T-helper 17 cell (primary cell): ENCODE measurements around the gene CREB3L4. TPM values are rescaled to one million over a fixed set of nuclear protein-coding genes. Genes with fewer than 3 reads are reported as not detected.

Experiments
- ATAC-seq: fragments of 150-1000 bp; cut with Tn5 transposase; 2 replicates; pipeline ENCODE4 v1.10.0; 2021; ENCODE audit warnings: mild to moderate bottlenecking, moderate library complexity
- DNase-seq, 3 donors: peaks; one replicate each; pipeline versions ENCODE4 v3.0.0 to v3.0.0-alpha.2; 2020 to 2021
- H3K9me3 ChIP-seq: one replicate; pipeline ENCODE4 v1.7.0; 2013; ENCODE audit warnings: low read length, mild to moderate bottlenecking; ENCODE audit not compliant: control insufficient read depth, poor library complexity, severe bottlenecking
- H3K27ac Mint-ChIP-seq: one replicate; pipeline ENCODE4 v1.8.0; 2022; ENCODE audit warnings: mild to moderate bottlenecking, moderate library complexity, mixed read lengths
- H3K27me3 Mint-ChIP-seq: one replicate; pipeline ENCODE4 v1.8.0; 2022; ENCODE audit warnings: mixed read lengths
- H3K36me3 Mint-ChIP-seq: one replicate; pipeline ENCODE4 v1.8.0; 2022; ENCODE audit warnings: low read depth, mixed read lengths
- H3K4me1 Mint-ChIP-seq: one replicate; pipeline ENCODE4 v1.8.0; 2022; ENCODE audit warnings: mild to moderate bottlenecking, mixed read lengths
- H3K4me3 Mint-ChIP-seq: one replicate; pipeline ENCODE4 v1.8.0; 2022; ENCODE audit warnings: mild to moderate bottlenecking, moderate library complexity, mixed read lengths
- total RNA-seq, 4 donors: library from RNA in 2 of 4; stranded (reverse) in 2 of 4; gene quantifications; one replicate each; pipeline ENCODE4 v1.2.3 and lab custom pipeline; 2022 to 2026

CREB3L4 gene
- total RNA-seq, 2 donors from 2014 or later: 4.5 to 6.0 TPM

GRCh38 chr1:153929981-153930948 is 37.4 kb upstream of the CREB3L4 start:
- H3K4me1 Mint-ChIP-seq: peaks cover 19% of the 10 kb centered on the region
- DNase-seq (no peak), ATAC-seq (no peak)
- H3K36me3 Mint-ChIP-seq: peaks cover 4% of the 10 kb centered on the region
- no peaks in the 10 kb centered on the region for H3K9me3 ChIP-seq
- H3K4me3 Mint-ChIP-seq: no peak overlapping the region
- H3K27me3 Mint-ChIP-seq: no peaks in the 10 kb centered on the region
- H3K27ac Mint-ChIP-seq: no peak overlapping the region

- Mint-ChIP-seq H3K4me3 (no peak overlapping the region), H3K27me3 (no peaks in the 10 kb centered on the region), H3K27ac (no peak overlapping the region), H3K4me1 (peaks cover 22% of the 10 kb centered on the region), H3K36me3 (peaks cover 4% of the 10 kb centered on the region)
- DNase-seq: no peak
- H3K9me3 ChIP-seq: no peaks in the 10 kb centered on the region
- ATAC-seq: no peak
Observed at GRCh38 chr1:153932156-153933131, 35.3 kb upstream of the CREB3L4 start.

- Mint-ChIP-seq H3K4me3 (no peak overlapping the region), H3K36me3 (peaks cover 4% of the 10 kb centered on the region), H3K4me1 (peaks cover 17% of the 10 kb centered on the region), H3K27ac (no peak overlapping the region), H3K27me3 (no peaks in the 10 kb centered on the region)
- ATAC-seq: no peak
- no peaks in the 10 kb centered on the region for H3K9me3 ChIP-seq
- DNase-seq: no peak
Observed at GRCh38 chr1:153933430-153933829, 34.3 kb upstream of the CREB3L4 start.

GRCh38 chr1:153933955-153934354 is 33.7 kb upstream of the CREB3L4 start:
- Mint-ChIP-seq H3K36me3 (peaks cover 4% of the 10 kb centered on the region), H3K27ac (peak overlapping the region; percentile 21), H3K4me1 (peaks cover 12% of the 10 kb centered on the region), H3K27me3 (no peaks in the 10 kb centered on the region), H3K4me3 (no peak overlapping the region)
- H3K9me3 ChIP-seq: no peaks in the 10 kb centered on the region
- ATAC-seq (no peak), DNase-seq (no peak)

GRCh38 chr1:153934746-153935145 is 33.0 kb upstream of the CREB3L4 start:
- ATAC-seq: no peak

GRCh38 chr1:153936011-153936802 is 31.5 kb upstream of the CREB3L4 start:
- H3K4me1 Mint-ChIP-seq: peaks cover 13% of the 10 kb centered on the region
- DNase-seq: no peak
- no peaks in the 10 kb centered on the region for H3K27me3 Mint-ChIP-seq
- ATAC-seq: no peak
- H3K4me3 Mint-ChIP-seq: no peak overlapping the region
- peaks cover 8% of the 10 kb centered on the region for H3K36me3 Mint-ChIP-seq
- H3K27ac Mint-ChIP-seq: no peak overlapping the region
- H3K9me3 ChIP-seq: no peaks in the 10 kb centered on the region

More at GRCh38 chr1:153934746-153935145, 33.0 kb upstream of the CREB3L4 start:
- H3K9me3 ChIP-seq: no peaks in the 10 kb centered on the region
- no peak overlapping the region for H3K4me3 Mint-ChIP-seq
- H3K27ac Mint-ChIP-seq: peak overlapping the region; percentile 21
- peaks cover 4% of the 10 kb centered on the region for H3K36me3 Mint-ChIP-seq
- H3K4me1 Mint-ChIP-seq: peaks cover 10% of the 10 kb centered on the region
- DNase-seq: no peak
- H3K27me3 Mint-ChIP-seq: no peaks in the 10 kb centered on the region

GRCh38 chr1:153937331-153937730 is 30.4 kb upstream of the CREB3L4 start:
- peaks cover 15% of the 10 kb centered on the region for H3K4me1 Mint-ChIP-seq
- DNase-seq (no peak), ATAC-seq (no peak)
- no peaks in the 10 kb centered on the region for H3K27me3 Mint-ChIP-seq
- no peak overlapping the region for H3K4me3 Mint-ChIP-seq
- no peaks in the 10 kb centered on the region for H3K9me3 ChIP-seq
- peak overlapping the region; percentile 49 for H3K27ac Mint-ChIP-seq
- peaks cover 8% of the 10 kb centered on the region for H3K36me3 Mint-ChIP-seq

GRCh38 chr1:153938996-153939395 is 28.7 kb upstream of the CREB3L4 start:
- ATAC-seq (no peak), DNase-seq (no peak)
- H3K27ac Mint-ChIP-seq: peak overlapping the region; percentile 66
- peaks cover 8% of the 10 kb centered on the region for H3K36me3 Mint-ChIP-seq
- H3K9me3 ChIP-seq: no peaks in the 10 kb centered on the region
- H3K4me3 Mint-ChIP-seq: no peak overlapping the region
- peaks cover 27% of the 10 kb centered on the region for H3K4me1 Mint-ChIP-seq
- no peaks in the 10 kb centered on the region for H3K27me3 Mint-ChIP-seq

GRCh38 chr1:153939476-153939875 is 28.2 kb upstream of the CREB3L4 start:
- DNase-seq: no peak
- peak overlapping the region; percentile 29 for H3K27ac Mint-ChIP-seq
- no peaks in the 10 kb centered on the region for H3K27me3 Mint-ChIP-seq
- no peak for ATAC-seq
- no peaks in the 10 kb centered on the region for H3K9me3 ChIP-seq
- H3K4me1 Mint-ChIP-seq: peaks cover 29% of the 10 kb centered on the region
- no peak overlapping the region for H3K4me3 Mint-ChIP-seq
- peaks cover 6% of the 10 kb centered on the region for H3K36me3 Mint-ChIP-seq

GRCh38 chr1:153940756-153941155 is 26.9 kb upstream of the CREB3L4 start:
- no peaks in the 10 kb centered on the region for H3K27me3 Mint-ChIP-seq
- H3K27ac Mint-ChIP-seq: no peak overlapping the region
- H3K4me3 Mint-ChIP-seq: no peak overlapping the region
- peaks cover 7% of the 10 kb centered on the region for H3K36me3 Mint-ChIP-seq
- no peak for DNase-seq
- H3K9me3 ChIP-seq: no peaks in the 10 kb centered on the region
- ATAC-seq: no peak
- H3K4me1 Mint-ChIP-seq: peaks cover 35% of the 10 kb centered on the region

GRCh38 chr1:153941826-153942725 is 25.6 kb upstream of the CREB3L4 start:
- ATAC-seq (no peak), DNase-seq (no peak)
- H3K4me3 Mint-ChIP-seq: peak overlapping the region; percentile 7
- H3K27ac Mint-ChIP-seq: peak overlapping the region; percentile 94
- H3K27me3 Mint-ChIP-seq: no peaks in the 10 kb centered on the region
- peaks cover 37% of the 10 kb centered on the region for H3K4me1 Mint-ChIP-seq
- no peaks in the 10 kb centered on the region for H3K9me3 ChIP-seq
- peaks cover 7% of the 10 kb centered on the region for H3K36me3 Mint-ChIP-seq
